RPMI7951 (cell line): ENCODE results near the gene SZRD1. TPM values are rescaled to one million over a fixed set of nuclear protein-coding genes. Genes with fewer than 3 reads are reported as not detected.

ENCODE experiments used
- DNase-seq: peaks from one replicate; pipeline ENCODE4 v3.0.0-alpha.2; 2012; ENCODE audit warnings: low read depth
- total RNA-seq: library from RNA; depleted of rRNA; stranded (reverse); fragments of >200 nt; shearing (Covaris generic); gene quantifications from 2 replicates; pipeline ENCODE4 v1.2.3, GENCODE V29; 2014

The SZRD1 gene
- total RNA-seq, 1 experiment from 2014 or later, result 77.1 TPM

DNA sequence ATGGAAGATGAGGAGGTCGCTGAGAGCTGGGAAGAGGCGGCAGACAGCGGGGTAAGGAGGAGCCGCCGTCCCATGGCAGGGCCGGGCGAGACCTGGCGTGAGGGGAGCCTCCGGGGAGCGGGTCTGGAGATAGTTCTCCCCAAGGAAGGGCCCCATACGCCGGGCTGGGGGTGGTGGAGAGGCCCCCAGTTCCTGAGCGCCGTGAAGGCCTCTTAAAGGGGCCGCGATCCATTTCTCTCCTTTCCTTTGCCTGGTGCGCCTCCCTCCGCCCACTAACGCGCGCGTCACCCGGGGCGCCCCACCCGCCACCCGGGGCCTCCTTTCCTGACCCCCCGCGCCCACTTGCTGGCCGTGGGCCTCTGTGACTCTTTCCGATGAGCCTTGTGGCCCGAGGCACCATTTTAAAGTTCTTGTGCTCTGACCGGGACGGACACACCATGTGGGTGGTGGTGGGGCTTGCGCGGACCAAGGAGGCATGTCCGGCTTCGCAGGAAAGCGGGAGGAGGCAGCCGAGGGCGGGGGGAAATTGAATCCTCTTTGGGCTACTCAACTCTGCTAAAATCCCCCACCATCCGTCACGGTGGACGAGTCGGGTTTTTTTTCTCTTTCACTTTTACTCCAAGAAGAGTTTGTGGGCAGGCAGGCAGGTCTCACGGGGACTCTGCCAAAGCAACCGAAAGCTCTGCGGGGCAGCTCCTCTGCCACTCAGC lies 371 bp downstream of the SZRD1 start:
- peak; percentile 89 for DNase-seq

DNA sequence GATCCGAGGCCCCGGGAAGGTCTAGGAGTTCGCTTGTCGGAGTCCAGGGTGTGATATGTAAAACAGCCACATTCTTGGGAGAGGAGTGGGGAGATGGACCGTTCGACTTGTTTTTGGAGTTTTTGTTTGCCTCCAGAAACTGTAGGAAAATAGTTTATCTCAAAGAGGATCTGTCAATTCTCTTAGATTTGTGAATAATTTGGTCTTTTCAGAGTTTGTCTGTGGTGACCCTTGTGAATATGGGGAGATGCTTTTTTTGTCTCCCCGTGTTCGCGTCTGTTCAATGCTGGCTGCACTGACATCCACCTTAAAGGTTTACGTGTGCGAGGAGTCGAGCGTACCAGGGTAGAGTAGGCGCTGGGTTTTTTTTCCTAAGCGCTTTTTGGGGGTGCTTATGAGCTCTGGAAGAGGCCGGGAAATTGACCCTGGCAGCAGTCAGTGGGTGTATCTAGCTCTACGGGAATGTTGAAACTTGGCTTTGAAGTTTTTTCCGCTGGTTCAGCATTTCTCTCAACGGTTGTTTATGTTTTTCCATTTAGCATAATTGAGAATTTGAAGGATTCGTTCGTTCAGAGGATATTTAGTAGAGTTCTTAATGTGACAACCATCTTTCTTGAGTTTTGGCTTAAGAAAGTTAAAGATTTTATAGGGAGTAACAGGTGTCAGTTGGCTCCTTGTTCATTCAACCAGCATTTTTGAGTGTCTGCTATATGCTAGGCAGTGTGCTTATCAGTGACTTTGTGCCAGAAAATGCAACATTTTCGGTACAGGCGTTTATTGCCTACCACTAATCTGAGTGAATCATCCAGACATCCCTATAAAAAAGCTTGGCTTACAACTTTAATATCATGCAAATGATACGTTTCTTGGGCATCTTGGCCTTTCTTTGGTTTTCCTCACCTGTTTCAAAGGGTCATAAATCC lies 1.2 kb downstream of the SZRD1 start:
- DNase-seq, result peak; percentile 40

DNA sequence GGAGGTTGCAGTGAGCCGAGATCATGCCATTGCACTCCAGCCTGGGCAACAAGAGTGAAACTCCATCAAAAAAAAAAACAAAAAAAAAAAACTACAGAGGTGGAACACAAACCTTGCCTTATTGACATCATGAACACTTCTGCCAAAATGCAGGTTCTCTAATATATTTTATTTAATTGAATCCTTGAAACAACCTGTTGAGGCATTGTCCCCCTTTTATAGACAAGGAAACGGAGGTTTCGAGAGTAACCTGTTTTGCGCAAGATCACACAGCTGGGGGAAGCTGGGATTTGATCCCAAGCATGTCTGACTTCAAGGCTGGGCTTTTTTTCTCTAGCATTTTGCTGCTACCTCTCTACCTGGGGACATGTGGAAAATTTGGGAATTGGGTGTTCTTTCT lies 2.8 kb downstream of the SZRD1 start:
- no peak for DNase-seq

DNA sequence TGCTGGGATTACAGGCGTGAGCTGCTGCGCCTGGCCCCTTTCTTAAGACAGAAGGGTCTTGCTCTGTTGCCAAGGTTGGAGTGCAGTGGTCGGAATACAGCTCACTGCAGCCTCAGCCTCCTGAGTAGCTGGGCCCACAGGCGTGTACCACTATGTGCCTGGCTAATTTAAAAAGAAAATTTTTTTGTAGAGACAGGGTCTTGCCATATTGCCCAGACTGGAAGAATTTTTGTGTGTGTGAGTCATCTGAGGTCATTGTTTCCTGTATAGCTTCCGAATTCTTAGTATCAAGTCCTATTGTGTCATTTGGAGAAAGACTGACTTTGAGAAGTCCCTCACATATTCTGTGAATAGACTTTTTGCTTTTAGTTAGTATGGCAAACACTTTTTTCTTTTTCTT lies 4.7 kb downstream of the SZRD1 start:
- DNase-seq, result peak; percentile 73

DNA sequence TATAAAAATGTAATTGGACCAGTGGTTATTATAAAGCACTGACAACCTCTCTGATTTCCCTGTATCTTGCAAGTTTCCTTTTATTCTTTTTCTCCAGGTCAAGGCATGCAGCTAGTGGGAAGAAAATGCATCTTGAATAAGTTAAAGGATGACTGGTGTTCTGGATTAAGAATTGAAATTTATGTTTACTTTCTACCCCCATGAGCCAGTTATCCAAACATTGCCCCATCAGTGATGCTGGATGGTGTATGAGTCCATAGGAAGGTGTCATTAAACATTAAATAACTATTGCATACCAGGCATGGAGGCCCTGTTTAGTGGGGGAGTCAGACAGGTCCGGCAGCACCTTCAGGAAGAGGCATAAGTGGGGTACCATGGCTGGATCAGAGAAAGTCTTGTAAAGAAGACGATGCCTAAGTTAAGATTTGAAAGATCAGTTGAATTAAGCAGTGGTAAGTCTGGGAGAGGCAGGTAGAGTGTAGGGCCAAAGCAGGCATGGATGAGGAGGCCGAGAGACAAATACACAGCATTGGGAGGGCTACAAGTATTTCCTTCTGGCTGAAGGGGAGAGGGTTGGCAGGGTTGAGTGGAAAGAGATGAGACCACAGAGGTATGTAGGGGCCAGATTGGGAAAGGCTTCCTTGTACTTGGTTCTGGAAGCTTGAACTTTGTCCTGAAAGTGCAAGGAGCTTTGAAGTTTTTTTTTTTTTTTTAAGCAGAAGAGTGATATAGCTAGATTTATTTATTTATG lies 5.7 kb downstream of the SZRD1 start:
- no peak for DNase-seq

DNA sequence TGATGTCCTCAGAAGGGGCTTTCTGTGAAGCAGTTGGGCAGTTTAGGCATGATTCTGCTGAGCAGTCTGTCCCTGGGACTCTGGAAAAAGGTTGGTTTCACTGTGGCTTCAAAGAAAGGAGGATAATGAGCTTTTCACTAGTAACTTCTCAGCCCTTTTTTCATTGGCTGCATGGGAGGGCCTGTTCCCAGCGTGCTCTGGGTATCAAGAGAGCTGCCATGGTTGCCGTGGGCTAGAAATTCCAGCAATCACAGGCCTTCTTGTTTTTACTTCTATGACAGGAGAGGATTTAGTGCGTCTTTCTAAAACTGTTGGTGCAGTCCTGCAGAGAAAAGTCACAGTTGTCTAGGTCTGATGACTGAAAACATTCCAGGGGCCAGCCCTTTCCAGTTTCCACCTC lies 7.2 kb downstream of the SZRD1 start:
- DNase-seq, result no peak

DNA sequence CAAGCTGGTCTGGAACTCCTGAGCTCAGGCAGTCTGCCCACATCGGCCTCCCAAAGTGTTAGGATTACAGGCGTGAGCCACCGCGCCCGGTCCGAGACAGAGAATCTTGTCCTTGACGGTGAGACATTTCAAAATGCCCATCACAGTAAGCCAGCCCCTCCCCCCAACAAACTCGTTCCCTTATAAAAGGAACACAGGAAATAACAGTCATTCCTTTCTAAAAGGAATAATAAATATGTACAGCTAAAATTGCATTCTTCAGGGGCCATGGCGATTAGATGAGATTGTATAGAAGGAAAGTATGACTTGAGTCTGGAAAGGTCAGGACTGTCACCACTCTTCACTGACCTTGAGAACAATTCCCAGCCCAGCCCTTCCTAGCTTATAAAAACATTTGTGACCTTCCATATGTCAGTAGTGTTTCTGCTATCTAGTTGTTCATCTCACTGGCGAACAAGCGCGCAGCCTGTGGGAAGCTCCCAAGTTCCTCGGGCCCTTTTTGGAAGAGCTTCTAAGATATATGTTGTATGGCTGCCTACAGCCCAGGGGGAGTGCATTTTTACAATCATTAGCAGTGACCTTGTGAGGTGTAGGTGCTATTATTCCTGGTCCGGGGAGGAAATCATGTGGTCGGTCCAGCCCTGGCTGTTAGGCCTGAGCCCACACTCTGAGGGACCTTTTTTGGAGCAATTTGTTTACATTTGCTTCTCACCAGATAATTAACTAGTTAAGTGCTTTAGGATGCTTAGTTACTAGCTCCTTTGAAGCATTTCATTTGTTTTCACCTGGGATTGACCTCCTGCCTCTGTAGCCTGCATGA lies 8.7 kb downstream of the SZRD1 start:
- no peak for DNase-seq

DNA sequence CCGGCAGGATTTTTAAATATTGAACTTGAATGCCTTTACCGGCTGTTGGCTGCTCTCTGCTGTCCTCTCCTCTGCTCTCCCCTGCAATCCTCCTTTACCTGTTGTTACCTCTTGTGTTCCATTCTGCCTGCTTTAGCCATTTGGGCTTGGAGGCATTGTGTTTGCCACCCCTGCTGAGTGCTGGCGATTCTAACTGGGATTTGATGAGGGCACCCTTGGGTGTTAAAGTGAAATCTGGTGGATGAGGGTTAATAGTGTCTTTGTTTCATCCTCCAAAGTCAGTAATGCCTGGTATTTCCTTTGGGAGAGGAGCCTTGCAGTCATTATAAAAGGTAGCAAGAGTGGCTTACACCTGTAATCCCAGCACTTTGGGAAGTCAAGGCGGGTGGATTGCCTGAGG lies 9.9 kb downstream of the SZRD1 start:
- DNase-seq, result no peak

DNA sequence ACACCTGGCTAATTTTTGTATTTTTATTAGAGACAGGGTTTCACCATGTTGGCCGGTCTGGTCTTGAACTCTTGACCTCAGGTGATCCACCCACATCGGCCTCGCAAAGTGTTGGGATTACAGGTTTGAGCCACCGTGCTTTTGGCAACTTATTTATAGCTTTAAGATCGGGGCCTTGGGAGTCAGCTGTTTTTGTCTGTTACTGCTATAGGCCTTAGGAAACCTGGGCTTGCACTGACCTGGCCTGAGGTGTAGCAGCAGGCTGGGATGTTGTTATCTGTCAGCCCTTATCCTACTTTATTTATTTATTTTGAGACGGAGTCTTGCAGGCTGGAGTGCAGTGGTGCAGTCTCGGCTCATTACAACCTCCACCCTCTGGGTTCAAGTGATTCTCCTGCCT lies 11.4 kb downstream of the SZRD1 start:
- DNase-seq, result no peak

DNA sequence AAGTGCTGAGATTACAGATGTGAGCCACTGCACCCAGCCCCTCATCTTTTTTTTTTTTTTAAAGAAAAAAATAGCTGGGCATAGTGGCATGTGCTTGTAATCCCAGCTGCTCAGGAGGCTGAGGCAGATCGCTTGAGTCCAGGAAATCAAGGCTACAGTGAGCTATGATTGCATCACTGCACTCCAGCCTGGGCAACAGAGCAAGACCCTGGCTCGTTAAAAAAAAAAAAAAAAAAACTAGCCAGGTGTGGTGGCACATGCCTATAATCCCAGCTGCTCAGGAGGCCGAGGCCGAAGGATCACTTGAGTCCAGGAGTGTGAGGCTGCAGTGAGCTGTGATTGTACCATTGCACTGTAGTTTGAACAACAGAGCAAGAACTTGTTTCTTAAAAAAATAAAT lies 13.8 kb downstream of the SZRD1 start:
- DNase-seq, result no peak

DNA sequence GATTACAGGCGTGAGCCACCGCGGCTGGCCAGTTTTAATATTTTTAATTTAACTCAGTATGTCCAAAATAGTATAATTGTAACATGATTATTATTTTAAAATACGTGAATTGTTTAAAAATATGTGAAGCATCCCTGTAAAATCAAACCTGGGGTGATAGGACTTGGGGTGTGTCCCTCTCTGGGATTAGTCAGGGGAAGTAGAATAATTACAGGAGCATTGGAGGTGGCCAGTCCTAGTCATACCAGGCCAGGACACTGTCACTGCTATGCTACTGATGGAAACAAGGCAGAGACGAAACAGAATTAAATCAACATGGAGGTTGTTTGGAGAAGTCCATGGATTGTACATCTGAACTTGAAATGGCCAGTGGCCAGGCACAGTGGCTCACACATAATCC lies 16.8 kb downstream of the SZRD1 start:
- DNase-seq, result no peak

DNA sequence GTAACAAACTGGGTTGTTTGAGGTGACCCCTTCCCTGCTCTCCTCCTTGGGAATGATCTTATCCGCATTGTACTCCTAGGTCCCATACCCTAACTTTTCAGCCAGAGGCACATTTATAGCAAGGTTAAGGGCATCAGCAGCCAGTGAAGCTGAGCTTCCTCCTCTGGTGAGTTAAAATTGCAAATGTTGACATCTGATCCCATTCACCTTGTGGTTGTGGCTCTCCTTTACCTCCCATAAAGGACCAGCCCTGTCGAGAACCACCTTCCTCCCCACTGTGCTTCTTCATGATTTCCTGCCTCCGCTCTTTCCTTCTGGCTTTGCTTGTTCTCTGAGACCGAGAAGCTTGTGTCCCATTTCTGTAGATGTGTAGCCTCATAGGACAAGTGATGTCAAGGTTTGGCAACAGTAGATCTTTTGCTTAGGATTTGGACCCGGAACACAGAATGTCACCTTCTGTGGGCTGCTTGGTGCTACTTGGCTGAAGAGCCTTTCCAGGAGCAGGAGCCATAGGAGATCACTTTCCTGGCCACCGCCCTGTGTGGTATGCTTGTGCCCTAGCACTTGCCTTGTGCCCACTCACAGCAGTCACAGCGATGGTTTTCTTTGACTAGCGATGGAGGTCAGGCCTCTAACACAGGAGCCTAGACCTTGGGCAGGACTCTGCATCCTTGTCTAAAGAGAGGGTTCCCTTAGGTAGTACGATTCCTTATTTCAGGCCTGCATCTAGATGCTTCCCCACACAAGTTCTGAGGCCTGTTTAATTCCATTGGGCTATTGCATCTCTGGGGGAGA lies 18.8 kb downstream of the SZRD1 start:
- DNase-seq, result no peak

DNA sequence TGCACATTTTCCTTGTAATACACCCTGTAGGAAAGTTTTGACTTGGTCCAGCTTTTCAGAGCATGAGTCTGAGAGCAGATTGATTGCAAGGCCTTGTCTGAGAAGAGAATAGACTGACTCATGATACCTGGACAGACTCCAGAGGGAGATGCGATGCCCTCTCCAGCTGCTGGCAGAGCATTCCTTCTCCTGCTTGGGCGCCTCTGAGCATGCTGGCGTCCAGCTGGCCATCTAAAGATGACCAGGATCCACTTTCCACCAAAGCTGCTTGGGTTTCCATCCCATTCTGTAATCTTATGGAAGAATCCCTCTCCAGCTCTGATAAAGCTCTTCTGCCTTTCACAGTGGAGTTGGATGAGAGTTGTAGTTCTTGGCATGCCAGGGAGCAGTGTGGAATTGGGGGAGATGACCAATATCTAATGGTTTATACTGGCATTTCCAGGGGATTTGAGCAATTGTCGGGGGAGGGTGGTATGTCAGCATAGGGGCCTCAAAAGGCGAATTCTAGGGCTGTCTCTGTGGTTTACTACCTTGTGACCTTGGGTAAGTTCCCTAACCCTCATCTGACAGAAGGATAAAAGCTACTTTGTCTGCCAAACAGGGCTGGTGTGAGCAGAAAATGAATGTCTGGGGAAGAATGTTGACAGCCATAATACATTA lies 19.5 kb downstream of the SZRD1 start:
- peak; percentile 93 for DNase-seq

DNA sequence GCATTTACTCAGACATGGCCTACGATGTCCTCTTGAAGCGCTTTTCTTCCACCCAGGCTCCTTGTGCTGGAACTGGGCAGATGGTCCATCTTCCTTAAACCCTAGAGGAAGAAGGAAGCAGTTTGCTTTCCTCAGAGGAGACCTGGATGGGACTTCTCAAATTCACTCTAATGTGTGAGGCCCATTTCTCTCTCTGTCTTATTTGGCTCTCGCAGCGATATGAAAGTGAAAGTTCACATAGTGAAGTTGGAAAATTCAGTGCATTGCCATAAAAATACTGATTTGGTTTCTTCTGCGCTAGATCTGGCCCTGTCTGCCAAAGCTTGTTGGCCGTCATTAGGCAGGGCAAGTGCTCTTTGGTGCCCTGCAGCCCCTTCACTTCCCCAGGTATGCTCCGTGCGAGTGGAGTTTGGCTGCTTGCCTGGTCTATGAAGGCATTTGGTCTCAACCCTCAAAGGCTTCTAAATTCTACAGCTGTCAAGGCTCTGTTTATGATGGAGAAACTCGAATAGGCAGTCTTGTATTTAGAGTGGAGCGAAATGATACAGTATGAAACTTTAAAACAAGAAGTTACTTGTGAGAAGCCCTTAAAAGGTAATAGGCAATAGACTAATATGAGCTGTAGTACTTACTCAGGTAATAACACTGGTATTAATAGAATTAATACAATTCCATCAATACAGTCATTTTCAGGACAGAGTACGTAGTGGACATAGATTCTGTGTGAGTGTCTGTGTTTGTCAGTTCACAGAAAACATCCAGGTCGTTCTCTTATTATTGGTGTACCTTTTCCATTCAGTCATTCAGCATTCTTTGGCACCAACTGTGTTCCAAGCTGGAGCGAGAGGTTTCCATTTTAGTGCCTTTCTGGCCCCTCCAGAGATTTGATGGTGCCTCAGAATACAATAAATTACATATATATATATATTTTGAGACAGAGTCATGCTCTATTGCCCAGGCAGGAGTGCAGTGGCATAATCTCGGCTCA lies 20.5 kb downstream of the SZRD1 start:
- DNase-seq, result peak; percentile 34

DNA sequence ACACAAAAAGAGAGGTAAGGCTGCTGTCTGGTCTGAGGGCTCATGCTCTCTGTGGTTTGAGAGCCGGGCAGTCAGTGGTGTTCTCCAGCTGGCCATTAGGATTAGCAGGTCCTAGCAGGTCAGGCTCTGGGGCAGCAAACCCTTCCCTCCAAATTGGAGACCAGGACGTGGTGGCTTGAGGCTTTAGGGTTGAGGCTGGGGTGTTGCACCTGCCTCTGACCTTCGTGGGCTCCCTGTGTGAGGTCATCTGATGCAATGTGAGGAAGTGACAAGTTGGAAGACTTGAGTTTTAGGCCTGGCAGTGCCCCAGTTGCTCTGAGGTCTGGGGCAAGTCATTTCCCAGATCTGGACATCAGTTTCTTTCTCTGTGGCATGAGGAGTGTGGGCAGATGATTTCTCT lies 24.4 kb downstream of the SZRD1 start:
- DNase-seq, result no peak

DNA sequence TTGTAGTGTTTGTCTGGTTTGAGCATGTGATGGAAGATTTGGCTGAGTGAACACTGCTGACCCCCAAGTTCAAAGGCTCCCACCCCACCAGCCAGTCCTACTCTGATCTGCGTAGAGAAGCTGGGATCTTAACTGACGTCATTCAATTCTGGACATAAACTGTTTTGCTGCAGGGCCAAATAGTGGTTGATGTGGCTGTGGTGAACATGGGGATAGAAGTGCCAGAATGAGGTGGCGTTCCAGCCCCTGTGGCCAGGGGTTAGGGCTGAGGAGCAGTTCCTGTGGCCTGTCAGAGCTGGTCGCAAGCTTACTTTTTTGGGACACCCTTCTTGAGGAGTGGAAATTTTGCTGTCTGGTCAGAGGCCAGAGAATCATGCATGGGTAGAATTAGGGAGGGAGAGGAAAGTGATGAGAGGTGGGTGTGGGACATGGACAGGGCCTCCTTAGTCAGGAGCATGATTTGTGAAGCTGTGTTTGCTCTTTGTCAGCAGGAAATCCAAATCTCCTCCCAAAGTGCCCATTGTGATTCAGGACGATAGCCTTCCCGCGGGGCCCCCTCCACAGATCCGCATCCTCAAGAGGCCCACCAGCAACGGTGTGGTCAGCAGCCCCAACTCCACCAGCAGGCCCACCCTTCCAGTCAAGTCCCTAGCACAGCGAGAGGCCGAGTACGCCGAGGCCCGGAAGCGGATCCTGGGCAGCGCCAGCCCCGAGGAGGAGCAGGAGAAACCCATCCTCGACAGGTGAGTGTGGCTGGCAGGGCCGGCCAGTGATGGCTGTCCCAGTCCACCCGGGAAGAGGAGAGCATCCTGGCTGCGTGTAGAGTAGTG lies 25.9 kb downstream of the SZRD1 start:
- DNase-seq, result peak; percentile 67

DNA sequence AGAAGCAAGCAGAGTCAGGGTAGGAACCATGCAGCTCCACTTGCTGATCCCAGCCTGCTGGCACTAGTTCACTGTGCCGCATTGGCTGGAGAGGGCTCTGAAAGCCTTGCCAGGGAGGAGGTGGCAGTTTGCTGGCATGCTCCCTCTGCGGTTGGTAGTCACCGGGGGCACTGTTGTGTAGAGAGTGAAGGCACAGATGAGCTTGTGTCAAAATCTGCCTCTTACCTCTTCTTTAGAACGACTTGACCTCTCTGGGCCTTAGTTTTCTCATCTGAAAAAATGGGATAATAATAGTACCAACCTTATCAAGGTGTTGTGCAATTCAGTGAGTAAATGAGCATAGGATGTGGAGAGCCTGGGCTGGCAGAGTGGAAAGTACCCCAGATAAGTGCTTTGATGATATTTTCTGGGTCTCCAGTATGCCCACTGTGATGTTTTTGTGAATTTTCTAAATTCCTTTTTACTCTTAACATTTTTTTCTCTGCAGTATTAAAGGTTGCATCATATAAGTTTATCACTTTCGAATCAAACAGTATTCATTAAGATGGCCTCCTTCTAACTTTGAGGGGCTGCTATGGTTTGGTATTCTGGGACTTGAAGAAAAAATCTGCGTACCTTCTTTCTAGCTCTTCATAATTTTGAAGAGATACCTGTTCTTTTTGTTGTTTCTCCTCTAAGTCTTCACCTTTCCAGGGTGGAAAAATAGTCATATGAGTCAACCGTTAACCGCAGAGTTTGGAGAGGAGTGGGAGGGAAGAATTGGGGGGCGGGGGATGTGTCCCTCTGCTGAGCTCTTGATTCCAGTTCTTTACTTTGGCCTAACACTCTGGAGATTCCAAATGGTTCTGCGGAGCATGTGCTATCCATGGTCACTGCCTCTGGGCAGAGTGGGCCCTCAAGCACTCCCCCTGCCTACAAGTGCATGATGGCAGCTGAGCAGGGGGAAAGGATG lies 26.8 kb downstream of the SZRD1 start:
- DNase-seq, result no peak
